Activated CD4-positive, alpha-beta memory T cell treated with anti-CD3 and anti-CD28 coated beads, Interleukin-2, amount 10 ng/mL, durations not matched to agents 7 days and 5 days (primary cell): ENCODE measurements around the gene RNF43. TPM values are rescaled to one million over a fixed set of nuclear protein-coding genes. Genes with fewer than 3 reads are reported as not detected.

ENCODE experiments used
- CTCF ChIA-PET: fragments of 350-600 bp; sonication (Branson Sonifier 250); formaldehyde crosslinking; loops from one replicate; lab custom pipeline; 2021; ENCODE audit warnings: antibody characterized with exemption, inconsistent platforms; lab: Charles Lee
- POLR2A ChIA-PET: fragments of 350-600 bp; sonication (Branson Sonifier 250); formaldehyde crosslinking; loops from one replicate; lab custom pipeline; 2021; ENCODE audit warnings: antibody characterized with exemption; lab: Charles Lee
- DNase-seq: peaks from one replicate; pipeline ENCODE4 v3.0.0-alpha.2; 2020
- H3K27ac Mint-ChIP-seq: one replicate; pipeline ENCODE4 v1.8.0; 2021; ENCODE audit warnings: mild to moderate bottlenecking, mixed read lengths
- H3K27me3 Mint-ChIP-seq: one replicate; pipeline ENCODE4 v1.8.0; 2021; ENCODE audit warnings: mixed read lengths
- H3K36me3 Mint-ChIP-seq: one replicate; pipeline ENCODE4 v1.8.0; 2021; ENCODE audit warnings: low read depth, mixed read lengths
- H3K4me1 Mint-ChIP-seq: one replicate; pipeline ENCODE4 v1.8.0; 2021; ENCODE audit warnings: mixed read lengths
- H3K4me3 Mint-ChIP-seq: one replicate; pipeline ENCODE4 v1.8.0; 2021; ENCODE audit warnings: mild to moderate bottlenecking, mixed read lengths
- H3K9me3 Mint-ChIP-seq: one replicate; pipeline ENCODE4 v1.8.0; 2021; ENCODE audit warnings: mixed read lengths
- total RNA-seq, 2 experiments: library from RNA; stranded (reverse); gene quantifications; one replicate each; pipeline ENCODE4 v1.2.3, GENCODE V29; 2021

The RNF43 gene
- total RNA-seq, 2 experiments from 2014 or later: not detected

GRCh38 chr17:58378733-58379510 is 38.4 kb downstream of the RNF43 start:
- CTCF ChIA-PET: interaction anchor here (0.9 to 1.4 kb wide), 4 partner anchors 11 to 62 kb away, joined by 3 to 6 read pairs (median 4); partner anchors contain the start of gene RNF43
- no peaks in the 10 kb centered on the region for H3K27me3 Mint-ChIP-seq
- H3K4me3 Mint-ChIP-seq: no peak overlapping the region
- H3K27ac Mint-ChIP-seq: no peak overlapping the region
- no peak for DNase-seq
- H3K9me3 Mint-ChIP-seq: no peaks in the 10 kb centered on the region
- peaks cover 34% of the 10 kb centered on the region for H3K4me1 Mint-ChIP-seq
- no peaks in the 10 kb centered on the region for H3K36me3 Mint-ChIP-seq
- POLR2A ChIA-PET: interaction anchor here (0.8 to 8.0 kb wide), 5 partner anchors 16 to 252 kb away, joined by 3 to 55 read pairs (median 3); partner anchors contain the start of gene SUPT4H1

GRCh38 chr17:58377661-58378060 is 39.7 kb downstream of the RNF43 start:
- no peak for DNase-seq
- H3K27ac Mint-ChIP-seq: no peak overlapping the region
- H3K9me3 Mint-ChIP-seq: no peaks in the 10 kb centered on the region
- no peak overlapping the region for H3K4me3 Mint-ChIP-seq
- CTCF ChIA-PET: no interaction called here
- no peaks in the 10 kb centered on the region for H3K27me3 Mint-ChIP-seq
- POLR2A ChIA-PET: interaction anchor here (4.1 to 8.0 kb wide), 2 partner anchors 24 to 41 kb away, joined by 11 to 55 read pairs; partner anchors contain the start of gene SUPT4H1
- H3K36me3 Mint-ChIP-seq: no peaks in the 10 kb centered on the region
- peaks cover 27% of the 10 kb centered on the region for H3K4me1 Mint-ChIP-seq

GRCh38 chr17:58377093-58377601 is 40.2 kb downstream of the RNF43 start:
- H3K36me3 Mint-ChIP-seq: no peaks in the 10 kb centered on the region
- CTCF ChIA-PET: no interaction called here
- no peak overlapping the region for H3K27ac Mint-ChIP-seq
- H3K4me1 Mint-ChIP-seq: peaks cover 22% of the 10 kb centered on the region
- POLR2A ChIA-PET: interaction anchor here (4.1 kb wide), 1 partner anchor 40 kb away, joined by 11 read pairs; no protein-coding TSS in a partner anchor
- H3K9me3 Mint-ChIP-seq: no peaks in the 10 kb centered on the region
- H3K27me3 Mint-ChIP-seq: no peaks in the 10 kb centered on the region
- H3K4me3 Mint-ChIP-seq: no peak overlapping the region
- no peak for DNase-seq

- H3K4me3 Mint-ChIP-seq: no peak overlapping the region
Measured at GRCh38 chr17:58376472-58377000, 40.8 kb downstream of the RNF43 start.

GRCh38 chr17:58375811-58376210 is 41.5 kb downstream of the RNF43 start:
- H3K27me3 Mint-ChIP-seq: no peaks in the 10 kb centered on the region
- no peak overlapping the region for H3K4me3 Mint-ChIP-seq
- ChIA-PET CTCF (no interaction called here), POLR2A (no interaction called here)
- no peak overlapping the region for H3K27ac Mint-ChIP-seq
- peaks cover 13% of the 10 kb centered on the region for H3K4me1 Mint-ChIP-seq
- DNase-seq: no peak
- H3K36me3 Mint-ChIP-seq: no peaks in the 10 kb centered on the region
- no peaks in the 10 kb centered on the region for H3K9me3 Mint-ChIP-seq

More at GRCh38 chr17:58376472-58377000, 40.8 kb downstream of the RNF43 start:
- POLR2A ChIA-PET: interaction anchor here (4.1 kb wide), 1 partner anchor 40 kb away, joined by 11 read pairs; no protein-coding TSS in a partner anchor
- Mint-ChIP-seq H3K4me1 (peaks cover 16% of the 10 kb centered on the region), H3K27ac (no peak overlapping the region), H3K9me3 (no peaks in the 10 kb centered on the region), H3K36me3 (no peaks in the 10 kb centered on the region), H3K27me3 (no peaks in the 10 kb centered on the region)
- CTCF ChIA-PET: no interaction called here
- no peak for DNase-seq

GRCh38 chr17:58375256-58375655 is 42.1 kb downstream of the RNF43 start:
- CTCF ChIA-PET: interaction anchor here (1.7 kb wide), 1 partner anchor 58 kb away, joined by 5 read pairs; no protein-coding TSS in a partner anchor
- H3K27me3 Mint-ChIP-seq: no peaks in the 10 kb centered on the region

GRCh38 chr17:58373923-58374322 is 43.4 kb downstream of the RNF43 start:
- ChIA-PET POLR2A (interaction anchor here (1.5 to 1.7 kb wide), 2 partner anchors 10 to 15 kb away, joined by 3 to 4 read pairs; no protein-coding TSS in a partner anchor), CTCF (interaction anchor here (1.0 to 1.7 kb wide), 2 partner anchors 44 to 56 kb away, joined by 3 to 5 read pairs; partner anchors contain the start of gene RNF43)
- DNase-seq: no peak
- Mint-ChIP-seq H3K4me3 (no peak overlapping the region), H3K27ac (no peak overlapping the region), H3K9me3 (no peaks in the 10 kb centered on the region), H3K36me3 (no peaks in the 10 kb centered on the region), H3K4me1 (peaks cover 13% of the 10 kb centered on the region), H3K27me3 (no peaks in the 10 kb centered on the region)

More at GRCh38 chr17:58375256-58375655, 42.1 kb downstream of the RNF43 start:
- Mint-ChIP-seq H3K4me3 (no peak overlapping the region), H3K27ac (no peak overlapping the region), H3K9me3 (no peaks in the 10 kb centered on the region), H3K4me1 (peaks cover 16% of the 10 kb centered on the region), H3K36me3 (no peaks in the 10 kb centered on the region)
- POLR2A ChIA-PET: interaction anchor here (0.7 kb wide), 1 partner anchor 12 kb away, joined by 3 read pairs; no protein-coding TSS in a partner anchor
- DNase-seq: no peak

- ChIA-PET CTCF (interaction anchor here (1.0 to 1.4 kb wide), 2 partner anchors 21 to 45 kb away, joined by 3 to 5 read pairs; partner anchors contain the start of genes RNF43 and SUPT4H1), POLR2A (interaction anchor here (1.5 to 1.7 kb wide), 3 partner anchors 9 to 20 kb away, joined by 3 to 4 read pairs (median 4); no protein-coding TSS in a partner anchor)
- H3K4me3 Mint-ChIP-seq: no peak overlapping the region
- peaks cover 8% of the 10 kb centered on the region for H3K4me1 Mint-ChIP-seq
- no peak for DNase-seq
- no peaks in the 10 kb centered on the region for H3K27me3 Mint-ChIP-seq
- H3K9me3 Mint-ChIP-seq: no peaks in the 10 kb centered on the region
- no peak overlapping the region for H3K27ac Mint-ChIP-seq
- H3K36me3 Mint-ChIP-seq: no peaks in the 10 kb centered on the region
Measured at GRCh38 chr17:58373003-58373402, 44.3 kb downstream of the RNF43 start.

- no peak overlapping the region for H3K4me3 Mint-ChIP-seq
- no peaks in the 10 kb centered on the region for H3K27me3 Mint-ChIP-seq
- no peak overlapping the region for H3K27ac Mint-ChIP-seq
- DNase-seq: no peak
- H3K4me1 Mint-ChIP-seq: peaks cover 8% of the 10 kb centered on the region
- no peaks in the 10 kb centered on the region for H3K9me3 Mint-ChIP-seq
- CTCF ChIA-PET: interaction anchor here (0.9 kb wide), 1 partner anchor 199 kb away, joined by 3 read pairs; no protein-coding TSS in a partner anchor
- POLR2A ChIA-PET: interaction anchor here (0.9 to 1.9 kb wide), 4 partner anchors 11 to 54 kb away, joined by 3 to 6 read pairs (median 4); no protein-coding TSS in a partner anchor
- no peaks in the 10 kb centered on the region for H3K36me3 Mint-ChIP-seq
Measured at GRCh38 chr17:58371300-58371950, 45.9 kb downstream of the RNF43 start.

- peaks cover 8% of the 10 kb centered on the region for H3K4me1 Mint-ChIP-seq
- no peaks in the 10 kb centered on the region for H3K9me3 Mint-ChIP-seq
- CTCF ChIA-PET: interaction anchor here (1.0 kb wide), 1 partner anchor 53 kb away, joined by 4 read pairs; no protein-coding TSS in a partner anchor
- no peaks in the 10 kb centered on the region for H3K27me3 Mint-ChIP-seq
- DNase-seq: no peak
- H3K27ac Mint-ChIP-seq: no peak overlapping the region
- no peak overlapping the region for H3K4me3 Mint-ChIP-seq
- POLR2A ChIA-PET: interaction anchor here (0.9 to 2.0 kb wide), 4 partner anchors 10 to 53 kb away, joined by 3 to 11 read pairs (median 6); partner anchors contain the start of gene SUPT4H1
- H3K36me3 Mint-ChIP-seq: no peaks in the 10 kb centered on the region
Measured at GRCh38 chr17:58370716-58371115, 46.6 kb downstream of the RNF43 start.

GRCh38 chr17:58370309-58370708 is 47.0 kb downstream of the RNF43 start:
- ChIA-PET POLR2A (interaction anchor here (0.9 to 2.2 kb wide), 5 partner anchors 10 to 53 kb away, joined by 3 to 11 read pairs (median 6); partner anchors contain the start of gene SUPT4H1), CTCF (interaction anchor here (1.0 to 1.7 kb wide), 3 partner anchors 45 to 53 kb away, joined by 4 to 8 read pairs (median 4); partner anchors contain the start of gene RNF43)
- H3K36me3 Mint-ChIP-seq: no peaks in the 10 kb centered on the region
- DNase-seq: no peak
- no peak overlapping the region for H3K4me3 Mint-ChIP-seq
- no peaks in the 10 kb centered on the region for H3K27me3 Mint-ChIP-seq
- no peak overlapping the region for H3K27ac Mint-ChIP-seq
- no peaks in the 10 kb centered on the region for H3K9me3 Mint-ChIP-seq
- H3K4me1 Mint-ChIP-seq: peaks cover 8% of the 10 kb centered on the region
